Upper lobe of left lung (tissue), 4 donors: ENCODE data around the gene ENO3.

Source experiments
- CTCF ChIP-seq, 6 experiments: fragments of 450-650 bp in 4 of 6; fragments of 200-600 bp in 2 of 6; sonication (generic) in 2 of 6; IDR thresholded peaks; one replicate each; pipeline ENCODE4 v1.5.1; 2016 to 2019; ENCODE audit warnings: antibody characterized with exemption in 6 of 6
- EP300 ChIP-seq, 4 donors: sonication (generic); formaldehyde crosslinking; IDR thresholded peaks; one replicate each; pipeline ENCODE4 v1.5.1; 2017; ENCODE audit warnings: antibody characterized with exemption in 4 of 4, control low read depth in 2 of 4
- POLR2A ChIP-seq, 4 donors: fragments of 450-650 bp; IDR thresholded peaks; one replicate each; pipeline ENCODE4 v1.5.1; 2016 to 2017; ENCODE audit warnings: antibody characterized with exemption in 4 of 4, mild to moderate bottlenecking in 2 of 4
- POLR2AphosphoS5 ChIP-seq, 2 donors: sonication (generic); formaldehyde crosslinking; IDR thresholded peaks; one replicate each; pipeline ENCODE4 v1.5.1; 2017; ENCODE audit warnings: antibody characterized with exemption in 2 of 2

DNA sequence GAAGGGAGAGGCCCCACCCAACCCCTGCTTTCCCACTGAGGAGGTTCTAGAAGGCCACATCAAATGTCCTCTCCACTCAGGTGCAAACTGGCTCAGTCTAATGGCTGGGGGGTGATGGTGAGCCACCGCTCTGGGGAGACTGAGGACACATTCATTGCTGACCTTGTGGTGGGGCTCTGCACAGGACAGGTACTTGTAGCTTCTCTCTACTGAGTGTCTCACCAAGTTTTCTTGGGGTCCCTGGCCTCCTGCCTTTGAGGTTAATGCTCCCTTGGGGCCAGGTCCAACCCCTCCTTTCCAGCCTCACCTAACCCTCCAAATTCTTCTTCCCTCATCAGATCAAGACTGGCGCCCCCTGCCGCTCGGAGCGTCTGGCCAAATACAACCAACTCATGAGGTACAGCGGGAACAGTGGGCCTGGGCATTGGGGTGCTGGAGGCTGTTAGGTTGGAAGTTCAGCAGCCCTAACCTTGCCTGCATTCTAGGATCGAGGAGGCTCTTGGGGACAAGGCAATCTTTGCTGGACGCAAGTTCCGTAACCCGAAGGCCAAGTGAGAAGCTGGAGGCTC lies 5.7 kb downstream of the ENO3 start:
- TF ChIP-seq CTCF (IDR thresholded peaks at IDR 0.05) (peak in 1 of 6 experiments; percentile 6), POLR2A (IDR thresholded peaks at IDR 0.05) (no peak), POLR2AphosphoS5 (IDR thresholded peaks at IDR 0.05) (no peak), EP300 (IDR thresholded peaks at IDR 0.05) (no peak)
